Activated B cell treated with CpG ODN at 0.5 μM for 24 hours (primary cell): ENCODE data around the gene RPS6KA2. TPM values are rescaled to one million over a fixed set of nuclear protein-coding genes. Genes with fewer than 3 reads are reported as not detected.

Source experiments
- ATAC-seq: fragments of 200-7000 bp; cut with Tn5 transposase; one replicate; pipeline ENCODE4 v1.10.0; 2021; ENCODE audit warnings: low read depth, mild to moderate bottlenecking, moderate library complexity
- CTCF ChIA-PET: fragments of 350-600 bp; sonication (Branson Sonifier 250); formaldehyde crosslinking; loops from one replicate; lab custom pipeline; 2021; ENCODE audit warnings: antibody characterized with exemption; lab: Charles Lee
- POLR2A ChIA-PET: fragments of 350-600 bp; sonication (Branson Sonifier 250); formaldehyde crosslinking; loops from one replicate; lab custom pipeline; 2021; ENCODE audit warnings: antibody characterized with exemption; lab: Charles Lee
- DNase-seq: peaks from one replicate; pipeline ENCODE4 v3.0.0; 2022
- H3K27ac Mint-ChIP-seq: one replicate; pipeline ENCODE4 v1.8.0; 2020; ENCODE audit warnings: mixed read lengths
- H3K27me3 Mint-ChIP-seq: one replicate; pipeline ENCODE4 v1.8.0; 2021; ENCODE audit warnings: mixed read lengths
- H3K36me3 Mint-ChIP-seq: one replicate; pipeline ENCODE4 v1.8.0; 2021; ENCODE audit warnings: low read depth, mixed read lengths
- H3K4me1 Mint-ChIP-seq: one replicate; pipeline ENCODE4 v1.8.0; 2021; ENCODE audit warnings: mixed read lengths
- H3K4me3 Mint-ChIP-seq: one replicate; pipeline ENCODE4 v1.8.0; 2020; ENCODE audit warnings: mild to moderate bottlenecking, mixed read lengths
- H3K9me3 Mint-ChIP-seq: one replicate; pipeline ENCODE4 v1.8.0; 2020; ENCODE audit warnings: mixed read lengths
- CTCF ChIP-seq: fragments of 200-600 bp; IDR thresholded peaks from one replicate; pipeline ENCODE4 v1.8.0; 2022; ENCODE audit warnings: antibody characterized with exemption, mild to moderate bottlenecking
- intact Hi-C: fragments of 100-400 bp; cut with micrococcal nuclease; formaldehyde crosslinking; loops from one replicate; pipeline ENCODE4 v1.15.1; 2024
- total RNA-seq: library from RNA; stranded (reverse); gene quantifications from 2 replicates; pipeline ENCODE4 v1.2.3, GENCODE V29; 2022

RPS6KA2 gene
- total RNA-seq, 1 donor from 2014 or later: 14.4 TPM

- ChIA-PET POLR2A (no interaction called here), CTCF (no interaction called here)
- Mint-ChIP-seq H3K4me1 (no peaks in the 10 kb centered on the region), H3K36me3 (peaks cover 2% of the 10 kb centered on the region), H3K4me3 (no peak overlapping the region), H3K27ac (no peak overlapping the region), H3K9me3 (peaks cover 3% of the 10 kb centered on the region), H3K27me3 (no peaks in the 10 kb centered on the region)
- intact Hi-C loops: no loop called here
- TF ChIP-seq CTCF: no peak
- no peak for DNase-seq
- no peak for ATAC-seq
These were observed 46.0 kb downstream of the RPS6KA2 start for GRCh38 chr6:166581091-166581511.

- no peak for TF ChIP-seq CTCF
- POLR2A ChIA-PET: no interaction called here
- ATAC-seq (no peak), DNase-seq (no peak)
- Mint-ChIP-seq H3K27me3 (no peaks in the 10 kb centered on the region), H3K36me3 (peaks cover 2% of the 10 kb centered on the region), H3K4me3 (no peak overlapping the region), H3K27ac (no peak overlapping the region), H3K4me1 (no peaks in the 10 kb centered on the region), H3K9me3 (peaks cover 5% of the 10 kb centered on the region)
- intact Hi-C loops: no loop called here
- CTCF ChIA-PET: no interaction called here
These were observed 46.7 kb downstream of the RPS6KA2 start for GRCh38 chr6:166580076-166581050.

GRCh38 chr6:166579237-166579850 lies 47.7 kb downstream of the RPS6KA2 start:
- ATAC-seq: no peak
- Mint-ChIP-seq H3K9me3 (peaks cover 5% of the 10 kb centered on the region), H3K27ac (no peak overlapping the region), H3K27me3 (no peaks in the 10 kb centered on the region), H3K36me3 (peaks cover 2% of the 10 kb centered on the region), H3K4me3 (no peak overlapping the region), H3K4me1 (no peaks in the 10 kb centered on the region)
- TF ChIP-seq CTCF: no peak
- no peak for DNase-seq
- intact Hi-C loops: no loop called here
- ChIA-PET POLR2A (no interaction called here), CTCF (no interaction called here)

- ATAC-seq (no peak), DNase-seq (no peak)
- CTCF ChIA-PET: no interaction called here
These were observed 48.4 kb downstream of the RPS6KA2 start for GRCh38 chr6:166578536-166579236.

More at GRCh38 chr6:166578536-166579236, 48.4 kb downstream of the RPS6KA2 start:
- H3K27me3 Mint-ChIP-seq: no peaks in the 10 kb centered on the region
- H3K36me3 Mint-ChIP-seq: peaks cover 2% of the 10 kb centered on the region
- peaks cover 5% of the 10 kb centered on the region for H3K9me3 Mint-ChIP-seq
- TF ChIP-seq CTCF: no peak
- POLR2A ChIA-PET: no interaction called here
- no peaks in the 10 kb centered on the region for H3K4me1 Mint-ChIP-seq
- intact Hi-C loops: no loop called here
- no peak overlapping the region for H3K27ac Mint-ChIP-seq
- H3K4me3 Mint-ChIP-seq: no peak overlapping the region
